MCF 10A (cell line): ENCODE data around the gene NUBPL. TPM values are rescaled to one million over a fixed set of nuclear protein-coding genes. Genes with fewer than 3 reads are reported as not detected.

Experiments
- Bru-seq: library from RNA; stranded (reverse); fragments of 400-500 nt; gene quantifications from one replicate; lab custom pipeline; 2021; lab: Mats Ljungman, UMichigan
- BruChase-seq, 2 experiments: library from RNA; stranded (reverse); fragments of 400-500 nt; gene quantifications; one replicate each; lab custom pipeline; 2021; lab: Mats Ljungman, UMichigan
- BruUV-seq: library from RNA; stranded (reverse); fragments of 400-500 nt; replicated peaks from 2 replicates; lab custom pipeline; 2021; lab: Mats Ljungman, UMichigan
- CTCF ChIA-PET: fragments of 300-600 bp; sonication (Branson Sonifier 250); formaldehyde crosslinking; extraction: SDS; loops from one replicate; lab custom pipeline; 2021; ENCODE audit warnings: antibody characterized with exemption, inconsistent platforms; lab: Yijun Ruan, JAX
- POLR2A ChIA-PET: fragments of 300-600, 350-650 bp; sonication (Branson Sonifier 250); formaldehyde crosslinking; extraction: SDS; loops from one replicate; lab custom pipeline; 2020; ENCODE audit warnings: antibody characterized with exemption, inconsistent platforms; lab: Yijun Ruan, JAX
- DNase-seq: peaks from one replicate; pipeline ENCODE4 v3.0.0-alpha.2; 2018; ENCODE audit not compliant: unreplicated experiment
- H3K27ac Mint-ChIP-seq: one replicate; pipeline ENCODE4 v1.8.0; 2022; ENCODE audit warnings: mild to moderate bottlenecking, low read depth, mixed read lengths; ENCODE audit not compliant: unreplicated experiment
- H3K27me3 Mint-ChIP-seq: one replicate; pipeline ENCODE4 v1.8.0; 2022; ENCODE audit warnings: mixed read lengths; ENCODE audit not compliant: insufficient read depth, unreplicated experiment
- H3K36me3 Mint-ChIP-seq: one replicate; pipeline ENCODE4 v1.8.0; 2022; ENCODE audit warnings: mild to moderate bottlenecking, moderate library complexity, mixed read lengths; ENCODE audit not compliant: insufficient read depth, unreplicated experiment
- H3K4me1 Mint-ChIP-seq: one replicate; pipeline ENCODE4 v1.8.0; 2022; ENCODE audit warnings: mixed read lengths; ENCODE audit not compliant: insufficient read depth, unreplicated experiment
- H3K4me3 Mint-ChIP-seq: one replicate; pipeline ENCODE4 v1.8.0; 2022; ENCODE audit warnings: mild to moderate bottlenecking, moderate library complexity, mixed read lengths; ENCODE audit not compliant: unreplicated experiment
- H3K9me3 Mint-ChIP-seq: one replicate; pipeline ENCODE4 v1.8.0; 2022; ENCODE audit warnings: mixed read lengths; ENCODE audit not compliant: unreplicated experiment
- CTCF ChIP-seq: fragments of 200-600 bp; IDR thresholded peaks from one replicate; pipeline ENCODE4 v1.8.0; 2022; ENCODE audit warnings: antibody characterized with exemption, mild to moderate bottlenecking; ENCODE audit not compliant: unreplicated experiment
- intact Hi-C: fragments of 100-400 bp; cut with micrococcal nuclease; formaldehyde crosslinking; loops from 2 replicates; pipeline ENCODE4 v1.14.1; 2022
- long read RNA-seq: library from polyadenylated mRNA; stranded (forward); transcript quantifications from one replicate; pipeline ENCODE4 v2.0.0, GENCODE V29; 2022
- total RNA-seq: library from RNA; stranded (reverse); gene quantifications from 2 replicates; pipeline ENCODE4 v1.2.3, GENCODE V29; 2022

Gene NUBPL
- total RNA-seq (12.3 and 13.7 TPM in 2 replicates), Bru-seq, nascent RNA (percentile 65 among the genes with signal in this experiment), BruChase-seq, experiment 1, labeled RNA remaining after a 6-hour chase (percentile 54 among the genes with signal in this experiment), BruChase-seq, experiment 2, labeled RNA remaining after a 2-hour chase (percentile 62 among the genes with signal in this experiment)
- long read RNA-seq, transcript NUBPL-201 (11 exons, 3,049 nt) = major isoform, 29 of 38 reads
- long read RNA-seq, partial matches to known transcripts = 0 of 38 reads
- long read RNA-seq, other reads (novel, unspliced or antisense) = 9 of 38 reads

GRCh38 chr14:31561155-31561846 lies at the start of gene NUBPL:
Gene NUBPL (plus strand): TSS chr14:31561404. CDS start chr14:31561440, 36 bp downstream.
- Mint-ChIP-seq H3K36me3 (peaks cover 5% of the 10 kb centered on the region), H3K27ac (peak within 1 kb of the TSS; percentile 98), H3K9me3 (no peaks in the 10 kb centered on the region), H3K4me1 (peaks cover 18% of the 10 kb centered on the region), H3K4me3 (peak within 1 kb of the TSS; percentile 96), H3K27me3 (peaks cover 16% of the 10 kb centered on the region)
- CTCF ChIA-PET = no interaction called here
- peak; percentile 91 for DNase-seq
- no TSS peak for BruUV-seq
- no peak for TF ChIP-seq CTCF
- POLR2A ChIA-PET = interaction anchor here (0.6 to 1.4 kb wide), 6 partner anchors 8 to 198 kb away, joined by 3 to 4 read pairs (median 3); no protein-coding TSS in a partner anchor
- intact Hi-C loops = no loop called here

GRCh38 chr14:31527087-31527486 lies 34.1 kb upstream of the NUBPL start:
- Mint-ChIP-seq H3K27me3 (no peaks in the 10 kb centered on the region), H3K4me3 (no peak overlapping the region), H3K9me3 (no peaks in the 10 kb centered on the region), H3K27ac (no peak overlapping the region), H3K4me1 (no peaks in the 10 kb centered on the region), H3K36me3 (no peaks in the 10 kb centered on the region)
- TF ChIP-seq CTCF = no peak
- intact Hi-C loops = no loop called here
- CTCF ChIA-PET = interaction anchor here (0.6 to 1.6 kb wide), 3 partner anchors 16 to 407 kb away, joined by 3 to 4 read pairs (median 3); no protein-coding TSS in a partner anchor
- no TSS peak for BruUV-seq
- POLR2A ChIA-PET = no interaction called here
- no peak for DNase-seq

- no peak for DNase-seq
- intact Hi-C loops = no loop called here
- Mint-ChIP-seq H3K36me3 (no peaks in the 10 kb centered on the region), H3K4me1 (no peaks in the 10 kb centered on the region), H3K27me3 (no peaks in the 10 kb centered on the region), H3K9me3 (no peaks in the 10 kb centered on the region), H3K4me3 (no peak overlapping the region), H3K27ac (no peak overlapping the region)
- no peak for TF ChIP-seq CTCF
- ChIA-PET POLR2A (interaction anchor here (0.6 kb wide), 1 partner anchor 42 kb away, joined by 3 read pairs; no protein-coding TSS in a partner anchor), CTCF (interaction anchor here (0.6 kb wide), 1 partner anchor 106 kb away, joined by 4 read pairs; no protein-coding TSS in a partner anchor)
- no TSS peak for BruUV-seq
These were observed 33.7 kb upstream of the NUBPL start for GRCh38 chr14:31527546-31527945.

GRCh38 chr14:31529053-31529452 lies 32.2 kb upstream of the NUBPL start:
- Mint-ChIP-seq H3K9me3 (no peaks in the 10 kb centered on the region), H3K4me1 (no peaks in the 10 kb centered on the region), H3K27me3 (no peaks in the 10 kb centered on the region), H3K4me3 (no peak overlapping the region), H3K36me3 (no peaks in the 10 kb centered on the region), H3K27ac (no peak overlapping the region)
- POLR2A ChIA-PET = no interaction called here
- DNase-seq = peak; percentile 15
- intact Hi-C loops = no loop called here
- CTCF ChIA-PET = interaction anchor here (0.6 to 1.0 kb wide), 2 partner anchors 10 to 19 kb away, joined by 4 read pairs; no protein-coding TSS in a partner anchor
- BruUV-seq = no TSS peak
- no peak for TF ChIP-seq CTCF
